Neuronal stem cell (in vitro differentiated cells): ENCODE measurements around the gene CHMP1B.

Experiments used
- DNase-seq: peaks from one replicate; pipeline ENCODE4 v3.0.0-alpha.2; 2013; ENCODE audit warnings: low spot score
- H2AFZ ChIP-seq: one replicate; pipeline ENCODE4 v1.6.1; 2013; ENCODE audit warnings: mild to moderate bottlenecking, low read length, inconsistent platforms
- H2AK5ac ChIP-seq: 2 replicates; pipeline ENCODE4 v1.6.1; 2013; ENCODE audit warnings: low read depth, mild to moderate bottlenecking, inconsistent platforms, low read length, moderate library complexity, mixed read lengths
- H2BK120ac ChIP-seq: 2 replicates; pipeline ENCODE4 v1.6.1; 2013; ENCODE audit warnings: low read depth, mild to moderate bottlenecking, inconsistent platforms, low read length, moderate library complexity, mixed read lengths
- H2BK12ac ChIP-seq: one replicate; pipeline ENCODE4 v1.6.1; 2013; ENCODE audit warnings: low read length, inconsistent platforms
- H2BK15ac ChIP-seq: 2 replicates; pipeline ENCODE4 v1.6.1; 2013; ENCODE audit warnings: mild to moderate bottlenecking, low read length, inconsistent platforms, mixed read lengths
- H2BK5ac ChIP-seq: one replicate; pipeline ENCODE4 v1.6.1; 2013; ENCODE audit warnings: inconsistent platforms, mild to moderate bottlenecking, low read length, moderate library complexity
- H3K14ac ChIP-seq: one replicate; pipeline ENCODE4 v1.6.1; 2013; ENCODE audit warnings: low read length, inconsistent platforms
- H3K18ac ChIP-seq: 2 replicates; pipeline ENCODE4 v1.6.1; 2013; ENCODE audit warnings: low read length, inconsistent platforms
- H3K23ac ChIP-seq: 2 replicates; pipeline ENCODE4 v1.6.1; 2013; ENCODE audit warnings: low read depth, mild to moderate bottlenecking, mixed read lengths, low read length, inconsistent platforms; ENCODE audit not compliant: poor library complexity
- H3K27ac ChIP-seq: replicated peaks from 3 replicates; pipeline ENCODE4 v1.5.1; 2013; ENCODE audit warnings: low read length, inconsistent platforms
- H3K27me3 ChIP-seq, 3 experiments: 2 replicates each; pipeline ENCODE4 v1.6.1; 2013; ENCODE audit warnings: low read length in 3 of 3, mild to moderate bottlenecking in 2 of 3, inconsistent platforms in 1 of 3, low read depth in 1 of 3, mixed read lengths in 1 of 3, moderate library complexity in 1 of 3; ENCODE audit not compliant: control insufficient read depth in 3 of 3, insufficient read depth in 3 of 3
- H3K36me3 ChIP-seq, 2 donors: replicated peaks in 1 of 2; 2 replicates each; pipeline ENCODE4 v1.6.1; 2013; ENCODE audit warnings: low read length in 2 of 2; ENCODE audit not compliant: control insufficient read depth in 2 of 2, insufficient read depth in 2 of 2
- H3K4ac ChIP-seq: 2 replicates; pipeline ENCODE4 v1.6.1; 2013; ENCODE audit warnings: inconsistent platforms, mild to moderate bottlenecking, low read length, moderate library complexity
- H3K4me1 ChIP-seq, 2 donors: 1 replicate in 1 of 2; 2 replicates in 1 of 2; pipeline ENCODE4 v1.6.1; 2013; ENCODE audit warnings: low read length in 2 of 2, low read depth in 1 of 2; ENCODE audit not compliant: control insufficient read depth in 2 of 2, insufficient read depth in 1 of 2
- H3K4me2 ChIP-seq: one replicate; pipeline ENCODE4 v1.6.1; 2013; ENCODE audit warnings: mild to moderate bottlenecking, low read length, inconsistent platforms; ENCODE audit not compliant: insufficient read depth, poor library complexity, severe bottlenecking
- H3K4me3 ChIP-seq, 2 donors: 2 replicates each; pipeline ENCODE4 v1.5.1; 2013; ENCODE audit warnings: low read length in 2 of 2, mild to moderate bottlenecking in 2 of 2, inconsistent platforms in 1 of 2, moderate library complexity in 1 of 2
- H3K79me1 ChIP-seq: one replicate; pipeline ENCODE4 v1.6.1; 2013; ENCODE audit warnings: low read depth, mild to moderate bottlenecking, inconsistent platforms, low read length, moderate library complexity
- H3K9ac ChIP-seq: one replicate; pipeline ENCODE4 v1.6.1; 2013; ENCODE audit warnings: mild to moderate bottlenecking, low read depth, low read length, inconsistent platforms; ENCODE audit not compliant: poor library complexity
- H3K9me3 ChIP-seq, 2 donors: replicated peaks in 1 of 2; 2 replicates each; pipeline versions ENCODE3 to v1.6.1; 2013; ENCODE audit warnings: low read length in 2 of 2, mild to moderate bottlenecking in 2 of 2, inconsistent platforms in 1 of 2, low read depth in 1 of 2, mixed read lengths in 1 of 2, moderate library complexity in 1 of 2; ENCODE audit not compliant: control insufficient read depth in 2 of 2, insufficient read depth in 1 of 2
- H4K8ac ChIP-seq: one replicate; pipeline ENCODE4 v1.6.1; 2013; ENCODE audit warnings: low read depth, mild to moderate bottlenecking, inconsistent platforms, low read length, moderate library complexity
- H4K91ac ChIP-seq: one replicate; pipeline ENCODE4 v1.6.1; 2013; ENCODE audit warnings: low read length, low read depth, mild to moderate bottlenecking, inconsistent platforms; ENCODE audit not compliant: poor library complexity
- WGBS, 2 donors: extraction: QIAGEN DNeasy Blood & Tissue Kit; methylation state at CpG; one replicate each; pipeline ENCODE4 v1.1.7; 2013; ENCODE audit warnings: missing lambda C conversion rate in 2 of 2, mixed read lengths in 1 of 2; ENCODE audit not compliant: insufficient read length in 2 of 2, insufficient replicate concordance in 1 of 2; ENCODE audit errors: extremely low coverage in 2 of 2; 5-methylcytosine and 5-hydroxymethylcytosine counted together

CHMP1B gene

GRCh38 chr18:11860594-11861450 is 9.6 kb downstream of the CHMP1B start:
- no peak for DNase-seq
- peaks cover 5 to 9% of the 10 kb centered on the region in 2 donors for H3K4me1 ChIP-seq

GRCh38 chr18:11861583-11862288 is 10.5 kb downstream of the CHMP1B start:
- Histone ChIP-seq H3K18ac (peak overlapping the region; percentile 32), H2BK5ac (no peak overlapping the region), H3K14ac (no peak overlapping the region), H3K9ac (no peak overlapping the region), H2BK15ac (no peak overlapping the region), H3K4ac (peak overlapping the region; percentile 54), H3K9me3 (no peaks in the 10 kb centered on the region), H3K4me3 (no peak overlapping the region), H3K27me3 (no peaks in the 10 kb centered on the region), H2BK12ac (no peak overlapping the region), H2AFZ (no peak overlapping the region), H3K36me3 (peaks cover 0 to 5% of the 10 kb centered on the region in 2 donors), H3K27ac (no peak overlapping the region), H3K79me1 (no peaks in the 10 kb centered on the region), H2BK120ac (no peak overlapping the region), H4K91ac (no peak overlapping the region), H3K4me1 (peaks cover 5 to 9% of the 10 kb centered on the region in 2 donors), H3K4me2 (no peak overlapping the region), H4K8ac (peak overlapping the region; percentile 86), H2AK5ac (peak overlapping the region; percentile 74), H3K23ac (peak overlapping the region; percentile 66)
- DNase-seq = no peak
- WGBS, 2 donors = 100% methylated on average over 1 to 6 of the region's 20 CpGs

More at GRCh38 chr18:11860594-11861450, 9.6 kb downstream of the CHMP1B start:
- H3K4me2 ChIP-seq = no peak overlapping the region
- H4K8ac ChIP-seq = no peak overlapping the region
- peak overlapping the region; percentile 57 for H3K23ac ChIP-seq
- no peak overlapping the region for H3K27ac ChIP-seq
- no peak overlapping the region for H3K4me3 ChIP-seq
- no CpG with 5 or more reads among the region's 17 CpGs for WGBS, 2 donors
- H3K79me1 ChIP-seq = no peaks in the 10 kb centered on the region
- no peaks in the 10 kb centered on the region for H3K9me3 ChIP-seq
- no peak overlapping the region for H2AFZ ChIP-seq
- H3K4ac ChIP-seq = no peak overlapping the region
- no peak overlapping the region for H2BK120ac ChIP-seq
- no peaks in the 10 kb centered on the region for H3K27me3 ChIP-seq
- H3K18ac ChIP-seq = peak overlapping the region; percentile 23
- H2BK5ac ChIP-seq = no peak overlapping the region
- peak overlapping the region; percentile 77 for H2BK15ac ChIP-seq
- peak overlapping the region; percentile 38 for H4K91ac ChIP-seq
- no peak overlapping the region for H2BK12ac ChIP-seq
- no peaks in the 10 kb centered on the region for H3K36me3 ChIP-seq
- peak overlapping the region; percentile 63 for H3K14ac ChIP-seq
- H2AK5ac ChIP-seq = no peak overlapping the region
- no peak overlapping the region for H3K9ac ChIP-seq

DNA sequence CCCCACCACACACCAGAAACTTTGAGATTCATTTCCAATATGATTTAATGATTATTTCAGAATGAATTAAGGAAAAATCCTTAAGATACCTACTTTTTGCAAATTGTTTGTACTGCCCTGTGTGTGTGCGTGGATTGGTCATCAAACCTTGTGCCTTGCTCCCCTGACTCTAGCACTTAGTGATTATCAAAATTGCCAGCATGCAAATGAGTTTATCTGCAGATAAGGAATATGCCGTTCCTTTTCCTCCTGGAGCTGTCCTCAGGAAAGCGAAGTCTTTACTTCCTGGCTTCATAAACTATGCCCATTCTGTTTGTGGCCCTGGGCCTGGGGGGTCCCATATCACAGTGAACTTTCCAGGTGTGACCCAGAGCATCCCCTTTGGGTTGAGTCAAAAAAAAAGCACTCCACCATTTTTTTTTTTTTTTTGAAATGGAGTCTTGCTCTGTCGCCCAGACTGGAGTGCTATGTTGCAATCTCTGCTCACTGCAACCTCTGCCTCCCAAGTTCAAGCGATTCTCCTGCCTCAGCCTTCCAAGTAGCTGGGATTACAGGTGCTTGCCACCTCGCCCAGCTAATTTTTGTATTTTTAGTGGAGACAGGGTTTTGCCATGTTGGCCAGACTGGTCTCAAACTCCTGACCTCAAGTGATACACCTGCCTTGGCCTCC is 11.4 kb downstream of the CHMP1B start:
- H2BK5ac ChIP-seq = no peak overlapping the region
- no peak overlapping the region for H3K4ac ChIP-seq
- peaks cover under 1 to 2% of the 10 kb centered on the region in 2 donors for H3K4me1 ChIP-seq
- no peak overlapping the region for H3K14ac ChIP-seq
- H3K18ac ChIP-seq = no peak overlapping the region
- no peaks in the 10 kb centered on the region for H3K9me3 ChIP-seq
- H4K91ac ChIP-seq = no peak overlapping the region
- no peak overlapping the region for H3K27ac ChIP-seq
- DNase-seq = no peak
- no peak overlapping the region for H3K4me2 ChIP-seq
- H3K36me3 ChIP-seq = peaks cover 0 to 5% of the 10 kb centered on the region in 2 donors
- no peak overlapping the region for H2AK5ac ChIP-seq
- H4K8ac ChIP-seq = no peak overlapping the region
- H3K23ac ChIP-seq = no peak overlapping the region
- no peak overlapping the region for H2AFZ ChIP-seq
- no peak overlapping the region for H2BK120ac ChIP-seq
- no CpG with 5 or more reads among the region's 6 CpGs for WGBS, 2 donors
- no peak overlapping the region for H3K9ac ChIP-seq
- no peak overlapping the region for H2BK15ac ChIP-seq
- no peak overlapping the region for H2BK12ac ChIP-seq
- H3K27me3 ChIP-seq = no peaks in the 10 kb centered on the region
- H3K79me1 ChIP-seq = no peaks in the 10 kb centered on the region
- no peak overlapping the region for H3K4me3 ChIP-seq

GRCh38 chr18:11864471-11864870 is 13.3 kb downstream of the CHMP1B start:
- H2BK120ac ChIP-seq = no peak overlapping the region
- H3K4ac ChIP-seq = no peak overlapping the region
- H3K4me3 ChIP-seq = no peak overlapping the region
- H3K27ac ChIP-seq = no peak overlapping the region
- no peaks in the 10 kb centered on the region for H3K9me3 ChIP-seq
- H3K9ac ChIP-seq = no peak overlapping the region
- H2BK5ac ChIP-seq = no peak overlapping the region
- no peak overlapping the region for H2BK12ac ChIP-seq
- H3K14ac ChIP-seq = no peak overlapping the region
- H4K91ac ChIP-seq = no peak overlapping the region
- H3K36me3 ChIP-seq = peaks cover 0 to 14% of the 10 kb centered on the region in 2 donors
- H3K27me3 ChIP-seq = no peaks in the 10 kb centered on the region
- H3K4me1 ChIP-seq = no peaks in the 10 kb centered on the region
- no CpG with 5 or more reads among the region's 2 CpGs for WGBS, 2 donors
- H2BK15ac ChIP-seq = no peak overlapping the region
- H3K4me2 ChIP-seq = no peak overlapping the region
- H2AK5ac ChIP-seq = no peak overlapping the region
- H3K79me1 ChIP-seq = no peaks in the 10 kb centered on the region
- no peak overlapping the region for H3K18ac ChIP-seq
- no peak overlapping the region for H4K8ac ChIP-seq
- H2AFZ ChIP-seq = no peak overlapping the region
- no peak for DNase-seq
- no peak overlapping the region for H3K23ac ChIP-seq
